Measurements from ENCODE around the gene ULK1.

DNA sequence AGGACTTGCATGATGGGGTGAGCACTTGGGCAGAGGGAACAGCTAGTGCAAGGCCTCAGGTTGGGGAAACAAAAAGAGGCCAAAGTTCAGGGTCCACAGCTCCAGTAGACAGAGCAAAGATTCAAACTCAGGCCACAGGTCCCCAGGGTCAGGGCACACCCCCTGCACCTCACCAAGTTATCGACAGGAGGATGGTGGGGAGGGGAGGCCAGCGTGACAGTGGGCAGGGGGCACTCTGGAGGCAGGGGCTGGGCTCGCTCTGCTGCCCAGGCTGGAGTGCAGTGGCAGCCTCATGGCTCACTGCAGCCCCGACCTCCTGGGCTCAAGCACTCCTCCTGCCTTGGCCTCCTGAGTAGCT, 32.4 kb upstream of the ULK1 start:
- no peak for TF ChIP-seq POLR2A (IDR thresholded peaks at IDR 0.05; ENCODE audit: low read length)
- TF ChIP-seq GATA1 (IDR thresholded peaks at IDR 0.05; ENCODE audit: low read depth, low read length): no peak
